ENCODE measurements around the gene ARHGAP40.
A peak's percentile ranks its signal among the peaks of the same experiment; 100 is the strongest.

The ARHGAP40 gene

DNA sequence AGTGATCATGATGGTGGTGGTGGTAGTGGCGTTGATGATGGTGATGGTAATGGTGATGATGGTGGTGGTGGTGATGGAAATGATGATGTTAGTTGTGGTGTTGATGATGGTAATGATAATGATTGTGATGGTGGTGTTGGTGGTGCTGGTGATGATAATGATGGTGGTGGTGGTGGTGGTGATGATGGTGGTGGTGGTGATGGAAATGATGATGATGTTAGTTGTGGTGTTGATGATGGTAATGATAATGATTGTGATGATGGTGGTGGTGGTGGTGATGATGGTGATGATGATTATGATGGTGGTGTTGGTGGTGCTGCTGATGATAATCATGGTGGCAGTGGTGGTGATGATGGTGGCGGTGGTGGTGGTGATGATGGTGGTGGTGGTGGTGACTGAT lies 51.4 kb downstream of the ARHGAP40 start:
- ATAC-seq: no peak
- TF ChIP-seq CSDC2 (CRISPR knock-in tag; IDR thresholded peaks at IDR 0.05) (no peak), ZFP3 (CRISPR knock-in tag; IDR thresholded peaks at IDR 0.05) (no peak), ZNF565 (CRISPR knock-in tag; conservative IDR thresholded peaks at IDR 0.05; ENCODE audit: low read depth) (no peak), ESRRG (CRISPR knock-in tag; IDR thresholded peaks at IDR 0.05) (no peak), PPARA (CRISPR knock-in tag; IDR thresholded peaks at IDR 0.05; ENCODE audit: borderline replicate concordance) (no peak), RARB (CRISPR knock-in tag; IDR thresholded peaks at IDR 0.05) (no peak), TOX (CRISPR knock-in tag; IDR thresholded peaks at IDR 0.05; ENCODE audit: borderline replicate concordance) (no peak), OSR1 (CRISPR knock-in tag; IDR thresholded peaks at IDR 0.05) (no peak)
- TF ChIP-seq, protein P1, sequence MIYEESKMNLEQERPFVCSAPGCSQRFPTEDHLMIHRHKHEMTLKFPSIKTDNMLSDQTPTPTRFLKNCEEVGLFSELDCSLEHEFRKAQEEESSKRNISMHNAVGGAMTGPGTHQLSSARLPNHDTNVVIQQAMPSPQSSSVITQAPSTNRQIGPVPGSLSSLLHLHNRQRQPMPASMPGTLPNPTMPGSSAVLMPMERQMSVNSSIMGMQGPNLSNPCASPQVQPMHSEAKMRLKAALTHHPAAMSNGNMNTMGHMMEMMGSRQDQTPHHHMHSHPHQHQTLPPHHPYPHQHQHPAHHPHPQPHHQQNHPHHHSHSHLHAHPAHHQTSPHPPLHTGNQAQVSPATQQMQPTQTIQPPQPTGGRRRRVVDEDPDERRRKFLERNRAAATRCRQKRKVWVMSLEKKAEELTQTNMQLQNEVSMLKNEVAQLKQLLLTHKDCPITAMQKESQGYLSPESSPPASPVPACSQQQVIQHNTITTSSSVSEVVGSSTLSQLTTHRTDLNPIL (CRISPR knock-in tag; IDR thresholded peaks at IDR 0.05; ENCODE audit: low read depth): no peak

DNA sequence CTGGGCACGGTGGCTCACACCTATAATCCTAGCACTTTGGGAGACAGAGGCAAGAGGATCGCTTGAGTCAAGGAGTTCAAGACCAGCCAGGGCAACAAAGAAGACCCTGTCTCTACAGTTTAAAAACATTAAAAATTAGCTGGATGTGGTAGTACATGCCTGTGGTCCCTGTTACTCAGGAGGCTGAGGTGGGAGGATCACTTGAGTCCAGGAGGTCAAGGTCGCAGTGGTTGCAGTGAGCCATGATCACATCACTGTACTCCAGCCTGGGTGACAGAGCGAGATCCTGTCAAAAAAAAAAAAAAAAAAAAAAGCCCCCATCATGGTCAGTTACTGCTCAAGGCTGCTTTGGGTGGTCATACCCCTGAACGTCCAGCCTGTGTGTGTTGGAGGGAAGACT lies 55.8 kb downstream of the ARHGAP40 start:
- no peak for ATAC-seq

DNA sequence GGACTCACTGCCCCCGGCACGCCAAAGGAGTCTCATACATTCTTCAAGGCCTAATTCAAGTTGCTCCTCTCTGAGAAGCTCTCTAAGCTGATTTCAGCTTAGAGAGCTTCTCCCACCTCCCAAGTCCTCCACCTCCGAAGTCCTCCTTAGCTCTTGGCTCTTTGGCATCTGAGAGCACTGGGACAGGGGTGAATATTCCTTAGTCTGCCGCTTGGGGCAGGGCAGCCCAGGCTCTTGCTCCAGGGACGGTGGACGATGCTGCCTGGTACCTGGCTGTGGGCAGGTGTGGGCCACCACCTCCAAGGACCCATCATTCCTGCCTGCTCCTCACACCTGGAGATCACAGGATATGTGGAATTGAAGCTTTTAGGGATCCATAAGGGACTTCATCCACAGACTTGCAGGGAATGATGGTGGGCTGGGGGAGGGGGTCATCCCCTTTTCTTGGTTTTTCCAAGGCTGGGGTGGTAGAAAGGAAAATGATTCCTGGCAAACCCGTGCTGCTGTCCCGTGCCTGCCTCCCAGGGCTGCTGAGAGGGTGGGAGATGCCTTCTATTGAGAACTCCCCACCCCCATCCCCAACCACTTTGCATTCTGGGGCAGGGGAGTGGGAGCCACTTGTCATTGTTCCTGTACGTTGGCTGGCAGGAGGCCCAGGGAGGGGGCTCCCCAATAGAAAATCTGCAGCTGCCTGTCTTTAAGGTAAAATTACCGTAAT lies 57.4 kb downstream of the ARHGAP40 start:
- ATAC-seq: 0 out of 3 replicates have a peak, but pooled peaks have one; percentile 53
- TF ChIP-seq CSDC2 (CRISPR knock-in tag; IDR thresholded peaks at IDR 0.05) (no peak), ZNF8 (CRISPR knock-in tag; IDR thresholded peaks at IDR 0.05) (no peak), ZFP3 (CRISPR knock-in tag; IDR thresholded peaks at IDR 0.05) (no peak), ARNTL (CRISPR knock-in tag; IDR thresholded peaks at IDR 0.05; ENCODE audit: borderline replicate concordance, low read depth) (no peak), ZNF565 (CRISPR knock-in tag; conservative IDR thresholded peaks at IDR 0.05; ENCODE audit: low read depth) (no peak), ZFP30 (CRISPR knock-in tag; IDR thresholded peaks at IDR 0.05) (no peak), OSR1 (CRISPR knock-in tag; IDR thresholded peaks at IDR 0.05) (no peak)
- TF ChIP-seq, protein P2, sequence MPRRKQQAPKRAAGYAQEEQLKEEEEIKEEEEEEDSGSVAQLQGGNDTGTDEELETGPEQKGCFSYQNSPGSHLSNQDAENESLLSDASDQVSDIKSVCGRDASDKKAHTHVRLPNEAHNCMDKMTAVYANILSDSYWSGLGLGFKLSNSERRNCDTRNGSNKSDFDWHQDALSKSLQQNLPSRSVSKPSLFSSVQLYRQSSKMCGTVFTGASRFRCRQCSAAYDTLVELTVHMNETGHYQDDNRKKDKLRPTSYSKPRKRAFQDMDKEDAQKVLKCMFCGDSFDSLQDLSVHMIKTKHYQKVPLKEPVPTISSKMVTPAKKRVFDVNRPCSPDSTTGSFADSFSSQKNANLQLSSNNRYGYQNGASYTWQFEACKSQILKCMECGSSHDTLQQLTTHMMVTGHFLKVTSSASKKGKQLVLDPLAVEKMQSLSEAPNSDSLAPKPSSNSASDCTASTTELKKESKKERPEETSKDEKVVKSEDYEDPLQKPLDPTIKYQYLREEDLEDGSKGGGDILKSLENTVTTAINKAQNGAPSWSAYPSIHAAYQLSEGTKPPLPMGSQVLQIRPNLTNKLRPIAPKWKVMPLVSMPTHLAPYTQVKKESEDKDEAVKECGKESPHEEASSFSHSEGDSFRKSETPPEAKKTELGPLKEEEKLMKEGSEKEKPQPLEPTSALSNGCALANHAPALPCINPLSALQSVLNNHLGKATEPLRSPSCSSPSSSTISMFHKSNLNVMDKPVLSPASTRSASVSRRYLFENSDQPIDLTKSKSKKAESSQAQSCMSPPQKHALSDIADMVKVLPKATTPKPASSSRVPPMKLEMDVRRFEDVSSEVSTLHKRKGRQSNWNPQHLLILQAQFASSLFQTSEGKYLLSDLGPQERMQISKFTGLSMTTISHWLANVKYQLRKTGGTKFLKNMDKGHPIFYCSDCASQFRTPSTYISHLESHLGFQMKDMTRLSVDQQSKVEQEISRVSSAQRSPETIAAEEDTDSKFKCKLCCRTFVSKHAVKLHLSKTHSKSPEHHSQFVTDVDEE (CRISPR knock-in tag; IDR thresholded peaks at IDR 0.05): no peak
- TF ChIP-seq, protein P1 (CRISPR knock-in tag; IDR thresholded peaks at IDR 0.05; ENCODE audit: low read depth): no peak

More for the DNA sequence above, 55.8 kb downstream of the ARHGAP40 start:
- TF ChIP-seq, protein P3, sequence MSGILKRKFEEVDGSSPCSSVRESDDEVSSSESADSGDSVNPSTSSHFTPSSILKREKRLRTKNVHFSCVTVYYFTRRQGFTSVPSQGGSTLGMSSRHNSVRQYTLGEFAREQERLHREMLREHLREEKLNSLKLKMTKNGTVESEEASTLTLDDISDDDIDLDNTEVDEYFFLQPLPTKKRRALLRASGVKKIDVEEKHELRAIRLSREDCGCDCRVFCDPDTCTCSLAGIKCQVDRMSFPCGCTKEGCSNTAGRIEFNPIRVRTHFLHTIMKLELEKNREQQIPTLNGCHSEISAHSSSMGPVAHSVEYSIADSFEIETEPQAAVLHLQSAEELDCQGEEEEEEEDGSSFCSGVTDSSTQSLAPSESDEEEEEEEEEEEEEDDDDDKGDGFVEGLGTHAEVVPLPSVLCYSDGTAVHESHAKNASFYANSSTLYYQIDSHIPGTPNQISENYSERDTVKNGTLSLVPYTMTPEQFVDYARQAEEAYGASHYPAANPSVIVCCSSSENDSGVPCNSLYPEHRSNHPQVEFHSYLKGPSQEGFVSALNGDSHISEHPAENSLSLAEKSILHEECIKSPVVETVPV (CRISPR knock-in tag; IDR thresholded peaks at IDR 0.05): no peak
- TF ChIP-seq, protein P1 (CRISPR knock-in tag; IDR thresholded peaks at IDR 0.05; ENCODE audit: low read depth): no peak
- TF ChIP-seq CSDC2 (CRISPR knock-in tag; IDR thresholded peaks at IDR 0.05) (no peak), ZC3H10 (CRISPR knock-in tag; IDR thresholded peaks at IDR 0.05) (no peak), RARB (CRISPR knock-in tag; IDR thresholded peaks at IDR 0.05) (no peak), OSR1 (CRISPR knock-in tag; IDR thresholded peaks at IDR 0.05) (no peak), GLIS3 (CRISPR knock-in tag; IDR thresholded peaks at IDR 0.05) (no peak), TCF4 (CRISPR knock-in tag; IDR thresholded peaks at IDR 0.05; ENCODE audit: borderline replicate concordance) (no peak), ARNTL (CRISPR knock-in tag; IDR thresholded peaks at IDR 0.05; ENCODE audit: borderline replicate concordance, low read depth) (no peak), ZNF565 (CRISPR knock-in tag; conservative IDR thresholded peaks at IDR 0.05; ENCODE audit: low read depth) (no peak), ZFP30 (CRISPR knock-in tag; IDR thresholded peaks at IDR 0.05) (no peak), ZNF8 (CRISPR knock-in tag; IDR thresholded peaks at IDR 0.05) (no peak), BACH2 (CRISPR knock-in tag; IDR thresholded peaks at IDR 0.05; ENCODE audit: borderline replicate concordance) (no peak), SNAI2 (CRISPR knock-in tag; IDR thresholded peaks at IDR 0.05) (no peak), ESRRG (CRISPR knock-in tag; IDR thresholded peaks at IDR 0.05) (no peak), TOX (CRISPR knock-in tag; IDR thresholded peaks at IDR 0.05; ENCODE audit: borderline replicate concordance) (no peak), ISL1 (CRISPR knock-in tag; IDR thresholded peaks at IDR 0.05) (no peak)
- TF ChIP-seq, protein P2 (CRISPR knock-in tag; IDR thresholded peaks at IDR 0.05): no peak
- TF ChIP-seq, protein P4, sequence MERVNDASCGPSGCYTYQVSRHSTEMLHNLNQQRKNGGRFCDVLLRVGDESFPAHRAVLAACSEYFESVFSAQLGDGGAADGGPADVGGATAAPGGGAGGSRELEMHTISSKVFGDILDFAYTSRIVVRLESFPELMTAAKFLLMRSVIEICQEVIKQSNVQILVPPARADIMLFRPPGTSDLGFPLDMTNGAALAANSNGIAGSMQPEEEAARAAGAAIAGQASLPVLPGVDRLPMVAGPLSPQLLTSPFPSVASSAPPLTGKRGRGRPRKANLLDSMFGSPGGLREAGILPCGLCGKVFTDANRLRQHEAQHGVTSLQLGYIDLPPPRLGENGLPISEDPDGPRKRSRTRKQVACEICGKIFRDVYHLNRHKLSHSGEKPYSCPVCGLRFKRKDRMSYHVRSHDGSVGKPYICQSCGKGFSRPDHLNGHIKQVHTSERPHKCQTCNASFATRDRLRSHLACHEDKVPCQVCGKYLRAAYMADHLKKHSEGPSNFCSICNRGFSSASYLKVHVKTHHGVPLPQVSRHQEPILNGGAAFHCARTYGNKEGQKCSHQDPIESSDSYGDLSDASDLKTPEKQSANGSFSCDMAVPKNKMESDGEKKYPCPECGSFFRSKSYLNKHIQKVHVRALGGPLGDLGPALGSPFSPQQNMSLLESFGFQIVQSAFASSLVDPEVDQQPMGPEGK (CRISPR knock-in tag; IDR thresholded peaks at IDR 0.05; ENCODE audit: borderline replicate concordance): no peak
